A673 (cell line): ENCODE data around the gene SLC12A7. TPM values are rescaled to one million over a fixed set of nuclear protein-coding genes. Genes with fewer than 3 reads are reported as not detected.

ENCODE experiments used
- BruUV-seq: library from RNA; stranded (reverse); fragments of 400-500 nt; replicated peaks from 2 replicates; lab custom pipeline; 2021; lab: Mats Ljungman, UMichigan
- CTCF ChIA-PET: fragments of 300-600 bp; sonication (Branson Sonifier 250); formaldehyde crosslinking; loops from one replicate; lab custom pipeline; 2022; ENCODE audit warnings: antibody characterized with exemption; lab: Charles Lee
- POLR2A ChIA-PET: fragments of 300-600 bp; sonication (Branson Sonifier 250); formaldehyde crosslinking; loops from one replicate; lab custom pipeline; 2022; ENCODE audit warnings: antibody characterized with exemption; ENCODE audit not compliant: low non-redundant PET; lab: Charles Lee
- DNase-seq: peaks from one replicate; pipeline ENCODE4 v3.0.0-alpha.2; 2015; ENCODE audit warnings: low spot score
- H3K27ac ChIP-seq: fragments of 200-600 bp; sonication (generic); 2 replicates; pipeline ENCODE4 v1.5.1; 2016; ENCODE audit warnings: mixed run types, low read depth, mild to moderate bottlenecking, mixed read lengths, antibody characterized with exemption, low read length; ENCODE audit not compliant: poor library complexity, severe bottlenecking
- H3K27me3 ChIP-seq: fragments of 200-600 bp; sonication (generic); replicated peaks from 2 replicates; pipeline ENCODE4 v1.6.1; 2017; ENCODE audit warnings: mixed run types, low read depth, mild to moderate bottlenecking, mixed read lengths, antibody characterized with exemption, low read length; ENCODE audit not compliant: insufficient read depth, poor library complexity
- H3K36me3 ChIP-seq: fragments of 200-600 bp; sonication (generic); 2 replicates; pipeline ENCODE4 v1.6.1; 2016; ENCODE audit warnings: mixed run types, mild to moderate bottlenecking, mixed read lengths, antibody characterized with exemption, low read length; ENCODE audit not compliant: insufficient read depth, poor library complexity, severe bottlenecking
- H3K4me1 ChIP-seq: fragments of 200-600 bp; sonication (generic); 2 replicates; pipeline ENCODE4 v1.6.1; 2017; ENCODE audit warnings: mixed run types, mild to moderate bottlenecking, mixed read lengths, antibody characterized with exemption, low read length; ENCODE audit not compliant: insufficient read depth, poor library complexity, severe bottlenecking
- H3K4me3 ChIP-seq: fragments of 200-600 bp; sonication (generic); 2 replicates; pipeline ENCODE4 v1.5.1; 2016; ENCODE audit warnings: low read depth, mixed run types, mild to moderate bottlenecking, mixed read lengths, low read length; ENCODE audit not compliant: poor library complexity, severe bottlenecking
- H3K9me3 ChIP-seq: fragments of 200-600 bp; sonication (generic); 2 replicates; pipeline ENCODE4 v1.6.1; 2016; ENCODE audit warnings: mixed run types, low read depth, mild to moderate bottlenecking, mixed read lengths, antibody characterized with exemption, low read length; ENCODE audit not compliant: poor library complexity, severe bottlenecking
- CTCF ChIP-seq: fragments of 300-800, 200-600 bp; sonication (generic); conservative IDR thresholded peaks from 2 replicates; pipeline ENCODE4 v1.5.1; 2017; ENCODE audit warnings: low read depth, mild to moderate bottlenecking, antibody characterized with exemption, low read length, moderate library complexity, mixed read lengths
- EZH2 ChIP-seq: fragments of 200-600 bp; sonication (generic); IDR thresholded peaks from 2 replicates; pipeline ENCODE4 v1.6.1; 2017; ENCODE audit warnings: borderline replicate concordance, low read depth, mild to moderate bottlenecking, mixed read lengths, antibody characterized with exemption, low read length; ENCODE audit not compliant: poor library complexity, severe bottlenecking
- intact Hi-C: fragments of 100-400 bp; cut with micrococcal nuclease; formaldehyde crosslinking; loops from one replicate; pipeline ENCODE4 v1.10.0; 2022; ENCODE audit not compliant: unreplicated experiment
- total RNA-seq: library from RNA; stranded (reverse); gene quantifications from 2 replicates; pipeline ENCODE4 v1.2.3, GENCODE V29; 2021

Gene SLC12A7
- total RNA-seq, 1 experiment from 2014 or later = 45.2 TPM

DNA sequence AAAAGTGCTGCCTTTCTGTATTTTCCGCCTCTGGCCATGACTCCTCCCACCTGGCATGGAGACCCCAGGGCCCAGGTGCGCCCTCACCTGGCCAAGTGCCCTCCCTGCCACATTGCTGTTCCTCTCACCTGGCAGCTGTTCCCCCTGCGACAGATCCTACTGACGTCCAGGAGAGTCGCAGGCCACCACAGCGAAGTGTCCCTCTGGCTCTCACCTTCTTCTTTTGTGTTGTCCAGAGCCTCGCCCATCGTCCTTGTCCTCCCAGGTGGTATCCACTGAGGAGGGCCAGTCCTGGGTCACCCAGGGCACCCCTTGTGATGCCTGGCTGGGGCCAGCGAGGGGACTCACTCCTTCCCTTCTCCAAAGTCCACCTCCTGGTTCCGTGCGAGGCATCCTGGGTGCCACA lies 100.6 kb downstream of the SLC12A7 start:
- POLR2A ChIA-PET = no interaction called here
- no peak overlapping the region for H3K27ac ChIP-seq
- no peaks in the 10 kb centered on the region for H3K27me3 ChIP-seq
- no peak for TF ChIP-seq EZH2
- peak; percentile 50 for TF ChIP-seq CTCF
- no peak overlapping the region for H3K4me3 ChIP-seq
- H3K9me3 ChIP-seq = no peaks in the 10 kb centered on the region
- intact Hi-C loops = no loop called here
- BruUV-seq = no TSS peak
- DNase-seq = peak; percentile 34
- CTCF ChIA-PET = no interaction called here
- peaks cover 11% of the 10 kb centered on the region for H3K4me1 ChIP-seq
- no peaks in the 10 kb centered on the region for H3K36me3 ChIP-seq

DNA sequence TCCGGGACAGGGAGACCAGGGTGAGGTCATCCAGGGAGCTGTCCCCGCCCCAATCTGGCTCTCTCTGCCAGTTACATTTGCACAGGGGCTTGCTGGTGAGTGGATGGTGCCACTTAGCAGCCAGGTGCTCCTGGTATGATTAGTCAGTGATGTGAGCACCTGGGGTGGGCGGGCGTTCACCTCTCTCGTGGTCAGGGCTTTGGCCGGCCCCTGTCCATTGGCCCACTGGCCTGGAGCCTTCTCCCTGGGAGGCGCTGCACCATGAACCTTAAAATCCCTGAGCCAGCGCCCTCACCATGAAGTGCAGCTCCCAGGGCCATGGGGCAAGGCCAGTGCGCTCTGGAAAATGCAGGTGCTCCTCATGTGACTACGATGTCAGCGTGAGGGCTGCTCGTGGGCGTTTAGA lies 101.2 kb downstream of the SLC12A7 start:
- TF ChIP-seq CTCF = no peak
- no peak for TF ChIP-seq EZH2
- no peak for DNase-seq
- Histone ChIP-seq H3K27ac (no peak overlapping the region), H3K27me3 (no peaks in the 10 kb centered on the region), H3K4me1 (peaks cover 11% of the 10 kb centered on the region), H3K4me3 (peak overlapping the region; percentile 58), H3K36me3 (no peaks in the 10 kb centered on the region), H3K9me3 (no peaks in the 10 kb centered on the region)
- CTCF ChIA-PET = no interaction called here
- no TSS peak for BruUV-seq
- POLR2A ChIA-PET = no interaction called here
- intact Hi-C loops = no loop called here

GRCh38 chr5:1010181-1010510 lies 101.7 kb downstream of the SLC12A7 start:
- no peak for DNase-seq
- intact Hi-C loops = no loop called here

More at GRCh38 chr5:1010181-1010510, 101.7 kb downstream of the SLC12A7 start:
- CTCF ChIA-PET = no interaction called here
- H3K27me3 ChIP-seq = no peaks in the 10 kb centered on the region
- peaks cover 15% of the 10 kb centered on the region for H3K4me1 ChIP-seq
- 0 out of 2 replicates have a peak, but pooled peaks have one; percentile 11 for TF ChIP-seq CTCF
- TF ChIP-seq EZH2 = no peak
- no peak overlapping the region for H3K27ac ChIP-seq
- no peaks in the 10 kb centered on the region for H3K36me3 ChIP-seq
- peak overlapping the region; percentile 58 for H3K4me3 ChIP-seq
- POLR2A ChIA-PET = no interaction called here
- BruUV-seq = no TSS peak
- no peaks in the 10 kb centered on the region for H3K9me3 ChIP-seq
